Activated T-cell treated with anti-CD3 and anti-CD28 coated beads, Interleukin-2, amount 50 U/mL, for 48 hours (primary cell): ENCODE measurements around the gene TNFAIP6.
"Not testable (repeated sequence)": the region's sequence is repeated elsewhere in the genome, so short reads cannot be mapped to it uniquely, and the experiment has no call there.

ENCODE experiments used
- DNase-seq, 2 experiments: peaks; one replicate each; pipeline ENCODE4 v3.0.0-alpha.2; 2020

The TNFAIP6 gene, protein sequence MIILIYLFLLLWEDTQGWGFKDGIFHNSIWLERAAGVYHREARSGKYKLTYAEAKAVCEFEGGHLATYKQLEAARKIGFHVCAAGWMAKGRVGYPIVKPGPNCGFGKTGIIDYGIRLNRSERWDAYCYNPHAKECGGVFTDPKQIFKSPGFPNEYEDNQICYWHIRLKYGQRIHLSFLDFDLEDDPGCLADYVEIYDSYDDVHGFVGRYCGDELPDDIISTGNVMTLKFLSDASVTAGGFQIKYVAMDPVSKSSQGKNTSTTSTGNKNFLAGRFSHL

DNA sequence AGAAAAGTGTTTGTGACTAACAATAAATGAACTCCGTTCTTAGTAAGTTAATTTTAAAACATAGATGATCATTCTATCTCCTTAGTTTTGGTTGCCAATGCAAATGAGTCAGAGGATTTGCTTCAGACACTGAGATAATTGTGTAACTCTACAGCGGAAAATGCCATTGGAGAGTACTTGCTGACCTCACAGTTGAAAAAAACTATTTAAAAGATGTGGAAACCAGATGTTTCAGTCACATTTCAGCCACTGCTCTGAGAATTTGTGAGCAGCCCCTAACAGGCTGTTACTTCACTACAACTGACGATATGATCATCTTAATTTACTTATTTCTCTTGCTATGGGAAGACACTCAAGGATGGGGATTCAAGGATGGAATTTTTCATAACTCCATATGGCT lies at the start of gene TNFAIP6:
Gene TNFAIP6, plus strand, starts transcription at position 234 of the 400 bp plus-strand sequence. Its CDS starts 75 bp downstream, at position 309.
- DNase-seq: no peak

DNA sequence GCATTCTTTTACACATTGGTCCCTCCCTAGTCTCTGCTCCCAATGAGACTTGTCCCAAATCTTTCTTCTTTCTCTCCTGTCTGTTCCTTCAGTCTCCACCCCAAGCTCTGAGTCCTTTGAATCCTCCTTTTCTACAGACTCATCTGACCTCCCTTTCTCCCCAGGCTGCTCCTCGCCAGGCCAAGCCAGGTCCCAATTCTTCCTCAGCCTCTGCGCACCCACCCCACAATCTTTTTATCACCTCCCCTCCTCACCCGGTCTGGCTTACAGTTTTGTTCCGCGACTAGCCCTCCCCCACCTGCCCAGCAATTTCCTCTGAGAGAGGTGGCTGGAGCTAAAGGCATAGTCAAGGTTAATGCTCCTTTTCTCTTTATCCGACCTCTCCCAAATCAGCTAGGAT lies 47.1 kb upstream of the TNFAIP6 start:
- DNase-seq: not testable (repeated sequence)

DNA sequence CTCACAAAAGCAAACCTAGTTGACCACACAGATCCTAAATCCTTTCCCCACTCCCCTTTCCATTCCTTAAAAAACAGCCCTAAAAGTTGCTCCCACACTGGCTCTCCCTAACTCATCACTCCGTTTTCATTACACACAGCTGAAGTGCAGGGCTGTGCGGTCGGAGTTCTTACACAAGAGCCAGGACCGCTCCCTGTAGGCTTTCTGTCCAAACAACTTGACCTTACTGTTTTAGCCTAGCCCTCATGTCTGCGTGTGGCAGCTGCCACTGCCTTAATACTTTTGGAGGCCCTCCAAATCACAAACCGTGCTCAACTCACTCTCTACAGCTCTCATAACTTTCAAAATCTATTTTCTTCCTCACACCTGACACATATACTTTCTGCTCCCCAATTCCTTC lies 45.0 kb upstream of the TNFAIP6 start:
- DNase-seq: not testable (repeated sequence)

DNA sequence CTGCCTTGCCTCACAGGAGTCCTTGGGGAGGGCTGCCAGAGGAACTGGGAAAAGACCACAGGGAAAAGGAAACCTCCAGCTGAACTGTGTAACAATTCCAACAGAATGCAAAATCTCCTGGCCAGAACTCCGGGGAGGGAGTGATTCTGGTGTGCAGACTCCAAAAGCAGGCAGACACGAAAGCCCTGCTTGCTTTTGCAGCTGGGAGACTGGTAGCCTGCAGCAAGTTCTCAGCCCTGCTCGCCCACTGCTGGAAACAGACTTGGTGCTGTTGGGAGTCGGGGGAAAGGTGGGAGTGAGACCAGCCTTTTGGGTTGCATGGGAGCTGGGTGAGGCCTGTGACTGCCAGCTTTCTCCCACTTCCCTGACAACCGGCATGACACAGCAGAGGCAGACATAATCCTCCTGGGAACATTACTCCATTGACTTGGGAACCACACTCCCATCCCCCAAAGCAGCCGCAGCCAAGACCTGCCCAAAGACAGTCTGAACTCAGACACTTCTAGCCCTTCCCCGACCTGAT lies 42.0 kb upstream of the TNFAIP6 start:
- no peak for DNase-seq

DNA sequence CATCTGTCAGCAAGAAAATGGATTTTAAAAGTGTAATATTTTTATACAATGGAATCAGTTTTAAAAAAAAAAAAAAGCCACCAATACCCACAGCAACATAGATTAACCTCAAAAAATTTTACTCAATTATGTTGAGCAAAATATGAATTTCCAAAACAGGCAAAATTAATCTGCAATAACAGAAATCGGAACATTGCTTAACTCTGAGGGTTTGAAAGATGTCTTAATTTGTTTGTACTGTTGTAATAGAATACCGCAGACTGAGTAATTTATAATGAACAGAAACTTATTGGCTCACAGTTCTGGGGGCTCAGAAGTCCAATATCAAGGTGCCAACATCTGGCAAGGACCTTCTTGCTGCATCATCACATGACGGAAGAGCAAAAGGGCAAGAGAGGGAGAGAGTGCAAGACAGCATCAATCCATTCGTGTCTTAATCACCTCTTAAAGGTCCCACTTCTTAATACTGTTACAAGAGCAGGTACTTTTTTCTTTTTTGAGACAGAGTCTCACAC lies 31.8 kb upstream of the TNFAIP6 start:
- no peak for DNase-seq

DNA sequence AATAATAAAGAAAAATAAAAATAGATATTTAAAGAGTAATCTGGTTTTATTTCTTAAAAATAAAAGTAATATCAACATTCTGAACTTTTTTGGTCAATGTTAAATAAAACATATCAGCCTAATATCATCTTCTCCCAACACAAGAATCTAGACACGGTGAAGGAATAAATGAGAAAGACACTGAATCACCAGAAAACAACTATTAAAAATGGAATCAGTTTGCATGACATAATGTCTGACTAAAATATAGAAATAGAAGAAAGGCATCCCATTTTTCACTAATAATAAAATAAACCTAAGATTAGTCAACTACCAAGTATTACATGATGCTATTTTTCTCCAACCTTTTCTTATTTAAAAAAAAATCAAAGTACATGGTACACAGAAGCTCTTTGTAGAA lies 30.8 kb upstream of the TNFAIP6 start:
- DNase-seq: no peak

DNA sequence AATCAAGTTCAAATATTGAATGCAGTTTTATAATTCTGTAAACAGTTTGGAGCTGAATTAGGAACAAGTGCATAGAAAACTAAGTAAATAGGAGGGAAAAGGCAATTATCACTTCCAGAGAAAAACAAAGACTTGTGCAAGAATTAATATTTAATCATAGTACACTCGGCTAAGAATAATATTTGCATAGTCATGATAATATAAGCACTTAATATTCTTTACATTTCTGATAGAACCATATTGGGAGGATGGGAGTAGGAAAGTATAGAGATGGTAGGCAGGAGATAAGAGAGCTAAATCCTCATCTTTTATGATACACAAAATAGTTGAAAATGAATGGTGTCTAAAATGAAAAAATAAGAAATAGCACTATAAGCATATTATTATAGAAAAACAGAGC lies 27.4 kb upstream of the TNFAIP6 start:
- no peak for DNase-seq

DNA sequence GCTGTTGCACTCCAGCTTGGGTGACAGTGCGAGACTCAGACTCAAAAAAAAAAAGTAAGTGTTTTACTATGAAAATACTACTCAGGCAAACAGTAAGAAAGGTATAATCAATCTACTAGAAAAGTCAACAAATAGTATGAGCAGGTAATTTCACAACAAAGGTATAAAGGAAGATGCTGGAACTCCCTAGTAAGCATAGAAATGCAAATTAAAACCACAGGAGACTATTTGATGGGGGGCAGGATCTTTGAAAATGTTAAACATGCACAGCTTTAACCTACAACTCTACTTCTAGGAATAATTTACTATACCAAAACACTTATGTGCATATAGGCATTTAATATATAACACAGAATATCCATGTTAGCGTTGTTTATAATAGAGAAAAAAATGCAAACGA lies 24.3 kb upstream of the TNFAIP6 start:
- no peak for DNase-seq

DNA sequence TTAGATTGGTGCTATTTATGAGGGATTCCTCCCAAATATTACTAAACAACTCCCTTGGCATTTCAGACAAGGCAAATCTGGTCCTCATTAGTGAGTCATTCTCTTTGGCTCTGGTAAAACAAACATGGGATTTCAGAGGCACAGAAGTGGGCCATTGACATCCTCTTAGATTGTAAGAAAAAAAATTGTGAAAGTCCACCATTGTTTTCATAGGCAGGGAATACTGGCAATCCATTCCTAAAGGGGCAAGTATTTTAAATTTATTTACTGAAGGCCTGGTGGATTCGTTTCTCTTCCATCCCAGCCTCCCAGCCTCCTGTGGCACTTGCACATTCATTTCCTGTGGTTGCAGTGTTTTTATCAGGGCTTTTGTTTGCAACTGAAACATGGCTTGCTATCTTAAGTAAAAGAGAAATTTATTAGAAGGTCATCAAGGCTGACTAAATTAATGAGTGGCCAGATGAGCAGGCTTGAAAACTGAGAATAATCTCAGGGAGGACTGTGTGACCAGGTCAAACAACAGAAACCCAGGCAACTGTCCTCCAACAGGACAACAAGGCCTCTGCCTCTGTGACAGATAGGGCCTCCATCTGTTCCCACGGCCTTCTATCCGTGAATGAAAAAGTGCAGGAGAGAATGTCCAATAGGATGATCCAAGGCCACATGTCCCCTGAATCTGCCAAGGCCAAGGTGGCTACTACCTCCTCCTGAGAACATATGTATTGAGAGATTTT lies 23.1 kb upstream of the TNFAIP6 start:
- no peak for DNase-seq

DNA sequence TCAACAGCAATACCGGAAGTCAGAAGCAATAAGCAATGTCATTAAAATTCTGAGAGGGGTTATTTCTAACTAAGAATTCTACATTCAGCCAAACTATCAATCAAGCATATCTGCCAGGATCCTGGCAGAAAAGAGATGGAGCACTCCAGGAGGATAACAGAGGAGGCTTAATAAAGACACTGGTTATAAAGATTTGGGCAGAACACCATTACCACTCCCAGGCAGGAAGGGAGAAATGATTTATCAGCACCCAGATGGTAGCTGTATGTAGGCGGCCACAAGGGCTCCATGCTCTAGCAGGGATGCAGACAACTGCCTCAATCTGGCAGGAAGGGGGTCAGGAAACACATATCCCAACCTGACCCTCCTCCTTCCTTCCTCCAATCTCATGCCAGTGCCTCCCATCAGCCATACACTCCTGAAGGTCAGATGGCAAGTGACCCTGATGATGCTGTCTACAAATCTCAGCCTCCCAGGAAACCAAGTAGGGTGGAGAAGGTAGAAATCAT lies 20.5 kb upstream of the TNFAIP6 start:
- DNase-seq: no peak

DNA sequence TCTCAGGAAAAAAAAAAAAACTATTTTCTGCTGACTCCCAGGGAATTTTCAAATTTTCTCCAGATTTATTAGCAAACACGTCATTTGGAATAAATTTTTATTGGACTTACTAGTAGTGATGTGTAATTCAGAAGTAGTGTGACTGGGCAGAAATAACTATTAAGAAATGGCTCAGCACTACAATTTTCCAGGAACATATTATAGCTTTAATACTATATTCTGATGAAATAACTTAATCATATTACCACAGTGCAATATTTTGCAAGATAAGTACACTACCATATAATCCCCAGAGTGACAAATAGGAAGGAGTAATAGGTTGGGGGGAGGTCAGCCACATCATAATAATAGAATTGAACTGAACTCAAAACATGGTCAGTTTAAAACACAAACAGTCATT lies 19.7 kb upstream of the TNFAIP6 start:
- DNase-seq: no peak

DNA sequence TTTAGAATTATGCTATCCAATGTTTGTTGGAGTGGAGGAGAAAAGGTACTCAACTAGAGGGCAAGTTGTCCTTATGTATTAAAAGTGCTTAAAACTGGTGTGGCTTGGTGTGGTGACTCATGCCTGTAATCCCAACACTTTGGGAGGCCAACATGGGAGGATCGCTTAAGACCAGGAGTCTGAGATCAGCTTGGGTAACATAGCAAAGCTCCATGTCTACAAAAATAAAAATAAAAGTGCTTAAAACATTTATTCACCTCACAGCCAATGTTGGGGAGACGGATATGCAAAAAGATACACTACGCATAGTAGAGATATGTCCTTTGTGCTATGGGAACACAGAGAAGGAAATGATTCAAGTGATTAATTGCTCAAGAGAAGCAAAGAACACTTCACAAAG lies 19.3 kb upstream of the TNFAIP6 start:
- DNase-seq: no peak

DNA sequence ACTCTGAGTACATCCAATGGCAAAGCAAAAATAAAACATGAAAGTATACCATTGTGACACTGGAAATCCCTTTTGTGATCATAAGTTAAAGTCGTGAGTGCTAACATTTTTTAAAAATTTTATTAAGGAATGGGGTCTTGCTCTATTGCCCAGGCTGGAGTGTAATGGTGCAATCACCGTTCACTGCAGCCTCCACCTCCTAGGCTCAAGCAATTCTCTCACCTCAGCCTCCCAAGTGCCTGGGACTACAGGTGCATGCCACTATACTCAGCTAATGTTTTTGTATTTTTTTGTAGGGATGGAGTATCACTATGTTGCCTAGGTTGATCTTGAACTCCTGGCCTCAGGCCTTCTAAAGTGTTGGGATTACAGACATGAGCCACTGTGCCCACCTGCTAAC lies 14.3 kb upstream of the TNFAIP6 start:
- no peak for DNase-seq

DNA sequence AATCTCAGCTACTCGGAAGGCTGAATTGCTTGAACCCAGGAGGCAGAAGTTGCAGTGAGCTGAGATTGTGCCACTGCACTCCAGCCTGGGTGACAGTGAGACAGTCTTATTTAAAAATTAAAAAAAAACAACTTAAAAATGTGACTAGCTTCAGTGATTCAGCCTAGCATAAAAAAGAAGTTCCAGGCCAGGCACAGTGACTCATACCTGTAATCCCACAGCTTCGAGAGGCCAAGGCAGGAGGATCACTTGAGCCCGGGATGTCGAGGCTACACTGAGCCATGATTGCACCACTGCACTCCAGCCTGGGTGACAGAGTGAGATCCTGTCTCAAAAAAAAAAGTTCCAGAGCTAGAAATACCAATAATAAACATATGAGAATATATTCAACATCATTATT lies 13.2 kb upstream of the TNFAIP6 start:
- DNase-seq: not testable (repeated sequence)

DNA sequence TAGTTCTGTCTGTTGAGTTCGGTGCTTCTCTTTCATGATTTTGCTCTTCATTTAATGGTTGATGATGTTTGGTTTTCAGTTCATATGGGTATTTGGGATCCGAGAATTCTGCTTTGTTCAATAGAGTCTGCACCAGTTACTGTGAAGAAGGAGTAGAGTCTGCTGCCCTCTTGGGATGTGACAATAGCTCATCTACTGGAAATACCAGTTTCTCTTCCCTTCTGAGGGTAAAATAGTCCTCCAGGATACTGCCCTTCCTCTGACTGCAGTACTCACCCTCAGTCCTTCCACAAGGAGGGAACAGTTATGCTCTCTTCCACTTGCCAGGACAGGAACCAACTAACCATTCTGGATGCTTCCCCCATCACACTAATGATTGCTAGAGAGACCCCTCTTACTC lies 12.5 kb upstream of the TNFAIP6 start:
- DNase-seq: no peak

DNA sequence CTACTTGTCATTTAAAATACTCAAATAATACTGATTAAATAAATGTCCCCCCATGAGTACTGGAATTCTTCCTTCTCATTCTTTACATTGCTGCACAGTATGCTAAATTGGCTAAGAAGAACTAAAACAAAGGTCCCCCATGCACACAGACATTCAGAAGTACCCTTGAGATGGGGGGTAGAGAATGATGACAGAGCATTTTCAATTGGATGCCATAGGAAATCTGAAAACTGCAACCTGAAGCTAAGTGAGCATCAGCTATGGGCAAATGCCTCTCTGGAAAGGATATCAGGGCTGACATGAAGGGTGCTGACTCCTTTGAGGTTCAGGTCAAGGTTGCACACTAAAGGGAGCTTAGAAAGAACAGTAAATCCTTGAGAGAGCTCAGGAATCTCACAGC lies 10.1 kb upstream of the TNFAIP6 start:
- DNase-seq: no peak

DNA sequence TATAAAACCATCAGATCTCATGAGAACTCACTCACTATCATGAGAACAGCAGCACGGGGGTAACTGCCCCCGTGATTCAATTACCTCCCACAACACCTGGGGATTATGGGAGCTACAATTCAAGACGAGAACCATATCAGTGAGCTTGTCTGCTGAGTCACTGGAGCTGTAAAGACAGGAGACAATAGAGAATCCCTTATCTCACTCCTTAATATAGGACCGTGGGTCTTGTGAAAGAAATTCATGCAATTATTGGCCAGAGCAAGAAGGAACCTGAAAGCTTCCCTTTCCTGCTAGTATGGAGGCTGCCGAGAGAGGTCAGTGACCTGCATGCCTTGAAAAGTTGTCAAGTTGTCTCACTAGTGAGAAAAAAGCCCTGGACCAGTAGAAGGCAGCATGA lies 9.5 kb upstream of the TNFAIP6 start:
- no peak for DNase-seq

DNA sequence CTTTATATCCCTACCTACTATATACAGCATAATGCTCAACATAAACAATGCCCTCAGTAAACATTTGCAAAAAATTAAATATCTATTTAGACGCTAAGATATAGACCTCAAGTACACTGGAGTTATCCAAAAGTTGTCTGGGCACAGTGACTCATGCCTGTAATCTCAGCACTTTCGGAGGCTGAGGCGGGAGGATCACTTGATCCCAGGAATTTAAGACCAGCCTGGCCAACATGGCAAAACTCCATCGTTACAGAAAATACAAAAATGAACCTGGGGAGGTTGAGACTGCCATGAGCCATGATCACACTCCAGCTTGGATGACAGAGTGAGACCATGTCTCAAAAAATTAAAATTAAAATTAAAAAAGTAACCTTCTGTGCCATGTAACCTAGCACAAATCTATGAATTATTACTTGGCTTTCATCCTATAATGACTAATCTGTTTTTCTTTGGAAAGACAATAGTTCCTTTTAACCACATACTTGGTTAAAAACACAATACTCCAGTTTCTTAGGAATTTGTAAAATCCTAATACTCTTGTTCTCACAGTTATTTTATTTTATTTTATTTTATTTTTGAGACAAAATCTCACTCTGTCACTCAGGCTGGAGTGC lies 6.7 kb upstream of the TNFAIP6 start:
- DNase-seq: no peak

DNA sequence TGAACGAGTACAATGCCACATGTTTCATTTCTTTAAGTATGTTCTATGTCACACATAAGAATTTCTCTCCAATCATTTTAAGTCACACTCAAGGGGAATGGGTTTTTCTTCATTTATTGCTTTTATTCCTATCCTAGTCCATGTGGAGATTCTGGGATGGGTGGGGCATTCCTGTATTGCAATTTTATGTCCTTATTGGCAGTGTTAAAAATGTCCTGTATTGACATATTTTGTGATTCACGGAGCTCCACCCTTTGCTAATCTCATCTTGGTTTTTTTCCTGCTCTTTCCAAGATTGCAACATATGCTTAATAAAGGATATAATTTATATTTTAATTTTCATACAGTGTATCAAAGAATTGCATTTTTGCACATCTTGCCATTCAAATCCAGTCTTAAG lies 3.4 kb upstream of the TNFAIP6 start:
- DNase-seq: no peak

DNA sequence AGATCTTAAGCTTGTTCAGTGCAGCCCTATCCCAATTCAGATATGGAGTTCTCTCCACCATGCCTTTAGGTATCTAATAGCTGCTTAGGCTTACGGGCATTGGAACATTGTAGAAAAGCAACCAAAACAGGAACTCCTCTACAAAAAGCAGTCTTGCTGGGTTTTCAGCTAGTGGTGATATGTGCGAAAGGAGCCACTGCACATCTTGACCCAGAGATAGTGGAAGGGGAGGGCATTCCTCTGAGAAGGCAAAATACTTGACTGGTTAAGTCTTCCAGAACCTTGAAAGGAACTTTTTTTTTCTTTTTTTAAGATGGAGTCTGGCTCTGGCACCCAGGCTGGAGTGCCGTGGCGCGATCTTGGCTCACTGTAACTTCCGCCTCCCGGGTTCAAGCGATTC lies 2.6 kb upstream of the TNFAIP6 start:
- no peak for DNase-seq

DNA sequence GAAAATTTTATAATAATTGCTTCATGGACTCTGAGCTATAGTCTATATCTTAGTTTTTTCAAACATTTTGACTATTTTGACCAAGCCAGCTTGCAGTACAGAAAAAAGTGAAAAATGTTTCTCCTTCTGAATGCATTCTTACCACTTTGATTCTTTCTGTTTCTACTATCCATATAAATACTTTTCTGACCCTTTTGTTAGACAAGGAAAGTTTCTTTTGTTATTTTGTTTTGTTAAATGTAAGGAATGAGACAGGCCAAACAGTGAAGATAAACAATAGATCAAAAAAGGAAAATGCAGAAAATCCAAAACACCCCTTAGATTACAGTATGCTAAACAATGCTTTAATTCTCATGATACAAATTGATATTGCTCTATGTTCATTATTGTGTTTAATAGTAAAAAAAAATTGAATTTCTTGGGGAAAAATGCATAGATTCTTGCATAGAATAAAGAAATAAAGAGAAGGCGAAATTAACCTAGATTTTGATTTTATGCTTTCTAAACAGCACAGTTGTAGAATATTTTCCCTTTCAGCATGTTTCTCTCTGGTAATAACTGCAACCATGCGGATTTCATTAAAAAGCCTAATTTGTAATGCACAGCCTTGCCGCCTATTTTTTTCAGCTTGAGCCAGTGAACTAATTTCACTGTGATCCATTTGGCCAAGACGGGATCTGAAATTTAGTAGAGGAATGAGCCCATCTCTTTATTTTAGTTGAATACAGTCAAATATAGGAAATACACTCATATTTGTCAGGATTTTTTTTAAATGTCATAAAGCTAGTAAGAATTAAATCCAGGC lies 976 bp downstream of the TNFAIP6 start:
- DNase-seq: no peak

DNA sequence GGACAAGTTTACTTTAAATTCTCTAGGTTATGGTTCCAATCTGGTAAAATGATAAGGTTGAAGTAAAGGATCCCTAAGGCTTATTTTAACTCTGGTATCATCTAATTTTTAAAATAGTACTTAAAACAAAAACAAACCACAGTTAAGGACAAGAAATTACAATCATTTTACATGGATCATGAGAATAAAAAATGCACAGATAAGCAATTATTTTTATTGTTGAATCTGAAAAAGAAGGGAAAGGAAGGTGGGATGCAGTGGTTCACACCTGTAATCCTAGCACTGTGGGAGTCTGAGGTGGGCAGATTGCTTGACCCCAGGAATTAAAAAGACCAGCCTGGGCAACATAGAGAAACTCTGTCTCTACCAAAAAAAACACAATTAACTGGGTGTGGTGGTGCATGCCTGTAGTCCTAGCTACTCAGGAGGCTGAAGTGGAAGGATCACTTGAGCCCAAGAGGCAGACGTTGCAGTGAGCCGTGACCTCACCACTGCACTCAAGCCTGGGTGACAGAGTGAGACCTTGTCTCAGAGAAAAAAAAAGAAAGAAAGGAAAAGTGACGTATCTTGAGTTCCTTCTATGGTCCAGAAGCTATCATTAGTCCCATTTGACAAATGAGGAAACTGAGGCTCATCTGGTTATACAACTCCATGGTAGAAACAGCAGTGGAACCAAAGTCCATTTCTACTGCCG lies 2.5 kb downstream of the TNFAIP6 start:
- no peak for DNase-seq
